Fibroblast of pulmonary artery (primary cell): ENCODE data around the gene TRA2A.

ENCODE experiments used
- DNase-seq: peaks from one replicate; pipeline ENCODE4 v3.0.0-alpha.2; 2010; ENCODE audit warnings: low read depth
- H3K4me3 ChIP-seq: replicated peaks from 2 replicates; pipeline ENCODE4 v1.5.1; 2011; ENCODE audit warnings: low read depth, mild to moderate bottlenecking, control low read depth, low read length, moderate library complexity
- TF ChIP-seq, protein P1 (sequence below): IDR thresholded peaks from 2 replicates; pipeline ENCODE4 v1.5.1; 2011; ENCODE audit warnings: mild to moderate bottlenecking, control low read depth, low read length, inconsistent platforms; ENCODE audit errors: missing control alignments

Gene TRA2A

DNA sequence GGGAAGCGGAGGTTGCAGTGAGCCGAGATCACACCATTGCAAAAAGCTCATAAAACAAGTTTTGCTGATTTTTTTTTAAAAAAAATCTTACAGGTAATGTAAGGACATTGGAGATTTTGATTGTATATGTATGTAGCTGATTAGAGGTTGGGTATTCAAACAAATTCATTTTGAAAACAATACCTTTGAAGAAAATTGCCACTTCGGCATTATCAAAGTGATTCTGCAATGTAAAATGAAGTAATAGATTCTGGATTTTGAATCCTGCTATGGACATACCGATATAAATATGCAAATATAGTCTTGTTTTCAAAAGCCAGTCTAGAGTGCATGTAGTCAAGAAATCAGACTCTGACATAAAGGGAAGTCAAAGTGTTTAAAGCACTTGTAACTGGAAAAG, 49.1 kb downstream of the TRA2A start:
- TF ChIP-seq, protein P1, sequence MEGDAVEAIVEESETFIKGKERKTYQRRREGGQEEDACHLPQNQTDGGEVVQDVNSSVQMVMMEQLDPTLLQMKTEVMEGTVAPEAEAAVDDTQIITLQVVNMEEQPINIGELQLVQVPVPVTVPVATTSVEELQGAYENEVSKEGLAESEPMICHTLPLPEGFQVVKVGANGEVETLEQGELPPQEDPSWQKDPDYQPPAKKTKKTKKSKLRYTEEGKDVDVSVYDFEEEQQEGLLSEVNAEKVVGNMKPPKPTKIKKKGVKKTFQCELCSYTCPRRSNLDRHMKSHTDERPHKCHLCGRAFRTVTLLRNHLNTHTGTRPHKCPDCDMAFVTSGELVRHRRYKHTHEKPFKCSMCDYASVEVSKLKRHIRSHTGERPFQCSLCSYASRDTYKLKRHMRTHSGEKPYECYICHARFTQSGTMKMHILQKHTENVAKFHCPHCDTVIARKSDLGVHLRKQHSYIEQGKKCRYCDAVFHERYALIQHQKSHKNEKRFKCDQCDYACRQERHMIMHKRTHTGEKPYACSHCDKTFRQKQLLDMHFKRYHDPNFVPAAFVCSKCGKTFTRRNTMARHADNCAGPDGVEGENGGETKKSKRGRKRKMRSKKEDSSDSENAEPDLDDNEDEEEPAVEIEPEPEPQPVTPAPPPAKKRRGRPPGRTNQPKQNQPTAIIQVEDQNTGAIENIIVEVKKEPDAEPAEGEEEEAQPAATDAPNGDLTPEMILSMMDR: no peak
- no peak for DNase-seq
- H3K4me3 ChIP-seq: no peak overlapping the region

DNA sequence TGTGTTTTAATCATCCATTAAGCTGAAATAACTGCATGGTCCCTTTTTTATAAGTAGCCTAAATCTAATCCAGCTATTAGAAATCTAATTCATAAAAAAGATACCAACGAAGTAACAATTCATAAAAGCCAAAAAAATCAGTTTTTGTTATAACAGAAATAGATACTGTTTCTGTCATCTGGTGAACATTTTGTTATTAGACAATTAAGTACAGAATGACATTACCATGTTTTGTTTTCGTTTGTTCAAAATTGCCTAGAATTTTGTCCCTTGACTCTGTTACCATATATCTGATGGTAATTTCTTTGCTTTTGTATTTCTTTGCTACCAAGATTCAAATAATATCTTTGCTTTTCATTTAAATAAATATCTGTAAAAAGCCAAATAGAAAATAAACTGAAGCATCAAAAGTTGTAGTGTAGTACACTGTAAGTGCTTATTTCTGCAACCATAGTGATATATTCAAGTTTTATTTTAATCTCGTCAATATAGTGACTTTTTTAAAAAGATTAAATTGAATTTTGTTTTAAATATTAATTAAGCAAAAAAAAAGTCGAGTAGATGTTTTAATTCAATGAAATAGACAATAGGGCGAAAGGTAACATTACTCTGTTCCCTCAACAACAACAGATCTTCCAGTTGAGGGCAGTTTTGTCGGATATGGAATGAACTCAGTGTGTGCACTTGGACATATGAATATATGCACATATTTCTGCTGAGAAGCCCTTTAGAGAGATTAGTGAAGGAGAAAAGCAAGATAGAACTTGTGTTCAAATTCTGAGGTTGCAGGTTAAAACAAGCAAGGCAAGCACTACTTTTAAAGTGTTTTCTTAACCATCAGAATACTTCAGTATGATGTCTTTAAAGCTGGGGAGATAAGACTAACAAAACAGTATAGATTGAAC, 53.6 kb downstream of the TRA2A start:
- TF ChIP-seq, protein P1: no peak
- no peak for DNase-seq
- H3K4me3 ChIP-seq: no peak overlapping the region

DNA sequence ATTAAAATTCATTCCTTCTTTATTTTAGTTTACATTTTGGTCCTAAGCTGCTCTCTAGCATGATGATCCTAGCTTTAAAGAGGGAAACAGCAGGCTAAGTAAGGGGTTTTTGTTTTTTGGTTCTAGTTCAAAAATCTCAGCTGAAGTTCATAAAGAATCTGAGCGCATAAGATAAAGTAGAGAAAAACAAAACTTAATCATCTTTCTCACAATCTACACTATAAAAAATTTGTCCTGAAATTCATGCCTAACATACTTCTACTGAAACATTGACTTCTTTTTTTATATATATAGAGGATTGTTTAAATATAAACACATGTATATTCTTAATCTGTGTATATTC, 54.7 kb downstream of the TRA2A start:
- TF ChIP-seq, protein P1: no peak
- H3K4me3 ChIP-seq: no peak overlapping the region
- DNase-seq: no peak

DNA sequence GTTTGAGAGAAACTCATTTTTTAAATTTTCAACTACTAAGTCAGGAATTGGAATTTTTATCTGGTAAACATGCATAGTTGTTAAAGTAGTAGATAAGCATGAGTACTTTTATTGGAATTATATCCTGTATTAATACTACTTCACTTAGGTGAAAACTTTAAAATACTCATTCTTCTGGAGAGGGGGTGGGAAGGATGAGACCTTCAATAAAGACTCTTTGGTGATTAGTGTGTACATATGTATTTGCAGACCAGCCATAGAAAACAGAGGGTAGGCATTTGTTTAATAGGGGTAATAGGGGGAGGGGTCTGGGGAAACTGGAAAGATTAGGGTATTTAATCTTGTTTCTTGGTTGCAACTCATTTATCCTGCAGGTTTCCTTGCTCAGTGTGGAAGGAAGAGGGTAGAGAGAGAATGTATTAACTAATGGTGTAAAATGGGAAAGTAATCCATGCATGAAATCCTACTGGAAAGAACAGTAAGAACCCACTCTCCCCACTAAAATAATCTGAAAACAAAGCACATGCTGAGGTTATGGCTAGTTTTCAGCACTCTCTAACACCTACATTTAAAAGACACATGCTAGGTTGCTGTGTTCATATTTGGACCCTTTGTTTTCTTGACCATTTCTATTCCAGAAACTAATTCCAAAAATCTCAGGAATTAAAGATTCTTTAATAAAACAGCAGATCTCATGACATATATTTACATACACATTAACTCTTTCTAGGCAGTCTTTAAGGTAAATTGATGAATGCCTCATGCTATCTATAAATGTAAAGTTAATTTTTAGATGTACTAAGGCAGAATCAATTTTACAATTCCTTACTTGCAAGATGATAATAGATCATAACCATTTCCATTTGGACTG, 55.3 kb downstream of the TRA2A start:
- H3K4me3 ChIP-seq: no peak overlapping the region
- DNase-seq: no peak
- TF ChIP-seq, protein P1: no peak

DNA sequence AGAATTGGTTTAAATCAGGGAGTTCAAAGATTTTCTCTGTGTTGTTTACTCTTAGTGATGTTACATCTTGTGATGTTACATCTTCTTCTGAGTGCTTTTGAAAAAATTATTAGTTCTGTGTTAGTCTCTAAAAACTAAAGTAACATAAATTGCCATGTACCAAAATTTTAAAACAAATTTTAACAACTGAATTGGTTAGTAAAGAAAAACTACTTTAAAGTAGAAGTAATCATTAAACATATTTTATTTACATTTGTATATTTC, 56.3 kb downstream of the TRA2A start:
- H3K4me3 ChIP-seq: peak overlapping the region; percentile 72
- no peak for DNase-seq
- TF ChIP-seq, protein P1: no peak

DNA sequence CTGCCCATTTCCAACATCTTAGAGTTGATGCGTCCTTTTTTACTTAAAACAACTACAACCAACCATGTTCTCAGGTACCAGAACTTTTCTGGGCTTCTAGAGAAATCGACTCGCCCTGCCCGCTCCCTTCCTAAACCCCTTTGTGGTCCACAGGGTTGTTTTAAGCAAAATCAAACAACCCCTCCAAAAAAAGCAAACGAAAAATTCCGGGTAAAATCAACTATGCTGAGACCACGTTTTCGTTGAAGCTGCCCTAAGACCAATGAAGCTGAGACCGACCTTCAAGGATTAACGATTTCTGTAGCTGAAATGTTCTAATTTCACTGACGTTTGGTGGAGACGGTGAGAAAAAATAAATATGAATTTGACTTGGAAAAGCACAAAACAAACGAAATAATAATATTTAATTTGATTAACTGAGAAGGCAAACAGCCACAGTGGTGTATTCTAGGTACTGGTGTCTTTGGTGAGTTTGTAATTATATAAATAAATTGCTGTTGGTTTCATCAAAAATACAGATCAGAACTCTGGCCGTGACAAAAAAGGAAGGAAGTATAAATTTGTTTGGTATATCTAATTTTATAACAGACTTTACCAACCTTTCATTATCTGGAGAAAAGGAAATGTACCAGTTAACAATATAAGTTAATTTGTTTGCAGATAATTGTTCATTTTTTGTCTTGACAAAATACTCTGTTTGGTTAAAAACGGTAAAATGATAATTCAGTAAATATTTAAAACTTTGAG, 56.8 kb downstream of the TRA2A start:
- TF ChIP-seq, protein P1: no peak
- no peak for DNase-seq
- peak overlapping the region; percentile 72 for H3K4me3 ChIP-seq
